SK-N-SH (cell line): ENCODE results near the gene TNNT3. TPM values are rescaled to one million over a fixed set of nuclear protein-coding genes. Genes with fewer than 3 reads are reported as not detected.

Experiments
- CTCF ChIA-PET: fragments of 300-600, 350-600 bp; formaldehyde crosslinking; extraction: SDS; loops from one replicate; lab custom pipeline; 2021; lab: Yijun Ruan, JAX
- POLR2A ChIA-PET: fragments of 350-600 bp; sonication (Branson Sonifier 250); formaldehyde crosslinking; extraction: SDS; loops from one replicate; lab custom pipeline; 2020; ENCODE audit warnings: antibody characterized with exemption, inconsistent platforms; lab: Yijun Ruan, JAX
- DNase-seq: peaks from one replicate; pipeline ENCODE4 v3.0.0; 2012
- H2AFZ ChIP-seq: fragments of 200-600 bp; sonication (generic); 2 replicates; pipeline ENCODE4 v1.8.1; 2016; ENCODE audit warnings: antibody characterized with exemption, mild to moderate bottlenecking, low read depth
- H3F3A ChIP-seq: fragments of 200-600 bp; sonication (generic); replicated peaks from 2 replicates; pipeline ENCODE3; 2016; ENCODE audit warnings: antibody characterized with exemption, mild to moderate bottlenecking; ENCODE audit not compliant: insufficient read depth
- H3K27ac ChIP-seq, 2 experiments: fragments of 200-500 bp in 1 of 2; fragments of 200-600 bp in 1 of 2; sonication (Bioruptor generic) in 1 of 2; sonication (generic), shearing (Covaris generic) in 1 of 2; 2 replicates each; pipeline versions ENCODE4 v1.5.1 to v1.6.1; 2014 to 2016; ENCODE audit warnings: low read depth in 2 of 2, inconsistent platforms in 1 of 2, low read length in 1 of 2, mild to moderate bottlenecking in 1 of 2, mixed read lengths in 1 of 2
- H3K27me3 ChIP-seq: fragments of 200-600 bp; sonication (generic), shearing (Covaris generic); 2 replicates; pipeline ENCODE4 v1.6.1; 2016; ENCODE audit warnings: mixed run types; ENCODE audit not compliant: insufficient read depth
- H3K36me3 ChIP-seq, 2 experiments: fragments of 200-500 bp in 1 of 2; fragments of 200-600 bp in 1 of 2; sonication (Bioruptor generic) in 1 of 2; sonication (generic) in 1 of 2; replicated peaks in 1 of 2; 2 replicates each; pipeline versions ENCODE3 to v1.5.1; 2014 to 2016; ENCODE audit warnings: low read length in 1 of 2, mild to moderate bottlenecking in 1 of 2; ENCODE audit not compliant: insufficient read depth in 2 of 2, control insufficient read depth in 1 of 2
- H3K4me1 ChIP-seq, 2 experiments: fragments of 200-500 bp in 1 of 2; fragments of 200-600 bp in 1 of 2; sonication (Bioruptor generic) in 1 of 2; sonication (generic), shearing (Covaris generic) in 1 of 2; 2 replicates each; pipeline versions ENCODE4 v1.5.1 to v1.6.1; 2014 to 2016; ENCODE audit warnings: low read depth in 1 of 2, low read length in 1 of 2, mixed run types in 1 of 2; ENCODE audit not compliant: insufficient read depth in 2 of 2, control insufficient read depth in 1 of 2
- H3K4me2 ChIP-seq: fragments of 200-600 bp; sonication (generic), shearing (Covaris generic); 2 replicates; pipeline ENCODE4 v1.6.1; 2017; ENCODE audit warnings: mixed run types
- H3K4me3 ChIP-seq, 2 experiments: fragments of 200-500 bp in 1 of 2; fragments of 200-600 bp in 1 of 2; sonication (Bioruptor generic) in 1 of 2; sonication (generic), shearing (Covaris generic) in 1 of 2; 2 replicates each; pipeline versions ENCODE4 v1.5.1 to v1.8.1; 2014 to 2016; ENCODE audit warnings: low read depth in 2 of 2, inconsistent platforms in 1 of 2, low read length in 1 of 2, mild to moderate bottlenecking in 1 of 2, mixed read lengths in 1 of 2, moderate library complexity in 1 of 2
- H3K79me2 ChIP-seq: fragments of 200-600 bp; sonication (generic); 2 replicates; pipeline ENCODE4 v1.8.1; 2017; ENCODE audit warnings: mild to moderate bottlenecking; ENCODE audit not compliant: insufficient read depth
- H3K9ac ChIP-seq: fragments of 200-600 bp; sonication (generic); 2 replicates; pipeline ENCODE4 v1.6.1; 2017; ENCODE audit warnings: mixed run types
- H3K9me2 ChIP-seq: fragments of 200-600 bp; sonication (generic); 2 replicates; pipeline ENCODE4 v1.6.1; 2017; ENCODE audit warnings: mixed run types
- H3K9me3 ChIP-seq: fragments of 200-600 bp; sonication (generic); 2 replicates; pipeline ENCODE4 v1.6.1; 2017; ENCODE audit warnings: mixed run types, mild to moderate bottlenecking, moderate library complexity
- H4K20me1 ChIP-seq: fragments of 200-600 bp; sonication (generic); 2 replicates; pipeline ENCODE4 v1.6.1; 2017; ENCODE audit warnings: mild to moderate bottlenecking, mixed run types; ENCODE audit not compliant: insufficient read depth
- EP300 ChIP-seq, 2 experiments: IDR thresholded peaks; 2 replicates each; pipeline versions ENCODE4 v1.4.0 to v1.6.1; 2012; ENCODE audit warnings: borderline replicate concordance in 1 of 2, low read depth in 1 of 2, low read length in 1 of 2
- FOSL2 ChIP-seq: IDR thresholded peaks from 2 replicates; pipeline ENCODE4 v1.4.0; 2012; ENCODE audit warnings: low read depth, mild to moderate bottlenecking, moderate library complexity, borderline replicate concordance
- FOXJ3 ChIP-seq: sonication (generic); formaldehyde crosslinking; IDR thresholded peaks from 2 replicates; pipeline ENCODE4 v1.5.1; 2020; ENCODE audit warnings: mild to moderate bottlenecking, missing genetic modification reagents
- FOXM1 ChIP-seq: IDR thresholded peaks from 2 replicates; pipeline ENCODE4 v1.4.0; 2012; ENCODE audit warnings: low read depth, mild to moderate bottlenecking
- GABPA ChIP-seq: IDR thresholded peaks from 2 replicates; pipeline ENCODE4 v1.4.0; 2012; ENCODE audit warnings: low read depth, mild to moderate bottlenecking
- MAX ChIP-seq: IDR thresholded peaks from 2 replicates; pipeline ENCODE4 v1.4.0; 2012; ENCODE audit warnings: low read depth
- MEF2A ChIP-seq: IDR thresholded peaks from 2 replicates; pipeline ENCODE4 v1.4.0; 2012; ENCODE audit warnings: low read depth, borderline replicate concordance
- MXI1 ChIP-seq: IDR thresholded peaks from 2 replicates; pipeline ENCODE4 v1.6.1; 2012; ENCODE audit warnings: mild to moderate bottlenecking, low read depth, low read length, improper control_type of control experiment
- RAD21 ChIP-seq: IDR thresholded peaks from 2 replicates; pipeline ENCODE4 v1.6.1; 2012; ENCODE audit warnings: mild to moderate bottlenecking, low read length
- RFX5 ChIP-seq: IDR thresholded peaks from 2 replicates; pipeline ENCODE4 v1.6.1; 2012; ENCODE audit warnings: mild to moderate bottlenecking, improper control_type of control experiment, low read length
- SIN3A ChIP-seq: IDR thresholded peaks from 2 replicates; pipeline ENCODE4 v1.6.1; 2012; ENCODE audit warnings: low read depth, mild to moderate bottlenecking, low read length, moderate library complexity, borderline replicate concordance
- SMC3 ChIP-seq: IDR thresholded peaks from 2 replicates; pipeline ENCODE4 v1.6.1; 2012; ENCODE audit warnings: low read depth, low read length, improper control_type of control experiment
- TEAD4 ChIP-seq: IDR thresholded peaks from 2 replicates; pipeline ENCODE4 v1.4.0; 2012; ENCODE audit warnings: mild to moderate bottlenecking, borderline replicate concordance; ENCODE audit not compliant: insufficient read depth
- YY1 ChIP-seq: IDR thresholded peaks from 2 replicates; pipeline ENCODE4 v1.4.0; 2012; ENCODE audit warnings: low read depth, mild to moderate bottlenecking
- WGBS: methylation state at CpG from one replicate; pipeline ENCODE4 v1.1.6; 2017; ENCODE audit warnings: low lambda C conversion rate; 5-methylcytosine and 5-hydroxymethylcytosine counted together
- polyA plus RNA-seq, 3 experiments: library from polyadenylated mRNA; depleted of rRNA; stranded (reverse); fragments of >200 nt; gene quantifications; 2 replicates each; pipeline ENCODE4 v1.2.3, GENCODE V29; 2012
- TF ChIP-seq, protein P1 (sequence below): fragments of 200-600 bp; sonication (generic); IDR thresholded peaks from 2 replicates; pipeline ENCODE4 v1.6.1; 2017; ENCODE audit warnings: antibody characterized with exemption, mild to moderate bottlenecking, moderate library complexity
- TF ChIP-seq, protein P2 (sequence below): IDR thresholded peaks from 2 replicates; pipeline ENCODE4 v1.4.0; 2012; ENCODE audit warnings: low read depth, borderline replicate concordance
- TF ChIP-seq, protein P3 (sequence below): fragments of 150-350 bp; IDR thresholded peaks from 2 replicates; pipeline ENCODE4 v1.6.1; 2016; ENCODE audit warnings: mild to moderate bottlenecking, low read depth, low read length
- TF ChIP-seq, protein P4 (sequence below): IDR thresholded peaks from 2 replicates; pipeline ENCODE4 v1.4.0; 2012; ENCODE audit warnings: low read depth, borderline replicate concordance
- TF ChIP-seq, protein P5 (sequence below): IDR thresholded peaks from 2 replicates; pipeline ENCODE4; 2012
- TF ChIP-seq, protein P6 (sequence below): fragments of 150-350 bp; IDR thresholded peaks from 2 replicates; pipeline ENCODE4 v1.6.1; 2017; ENCODE audit warnings: antibody characterized with exemption, low read length, low read depth, borderline replicate concordance

TNNT3 gene
- polyA plus RNA-seq, 1 of the 3 experiments (the other 2 are of a cell fraction), result not detected

- Histone ChIP-seq H3F3A (no peaks in the 10 kb centered on the region), H4K20me1 (no peaks in the 10 kb centered on the region), H3K4me2 (no peak overlapping the region), H2AFZ (no peak overlapping the region)
- TF ChIP-seq TEAD4 (no peak), YY1 (no peak), RAD21 (no peak), MAX (no peak), SMC3 (no peak), RFX5 (no peak), EP300 (IDR thresholded peaks at IDR 0.05; ENCODE audit: borderline replicate concordance in 1 of 2, low read depth in 1 of 2, low read length in 1 of 2) (no peak), MXI1 (no peak), FOXJ3 (no peak), MEF2A (no peak), FOSL2 (no peak), GABPA (no peak), SIN3A (no peak), FOXM1 (no peak)
- TF ChIP-seq, protein P1, sequence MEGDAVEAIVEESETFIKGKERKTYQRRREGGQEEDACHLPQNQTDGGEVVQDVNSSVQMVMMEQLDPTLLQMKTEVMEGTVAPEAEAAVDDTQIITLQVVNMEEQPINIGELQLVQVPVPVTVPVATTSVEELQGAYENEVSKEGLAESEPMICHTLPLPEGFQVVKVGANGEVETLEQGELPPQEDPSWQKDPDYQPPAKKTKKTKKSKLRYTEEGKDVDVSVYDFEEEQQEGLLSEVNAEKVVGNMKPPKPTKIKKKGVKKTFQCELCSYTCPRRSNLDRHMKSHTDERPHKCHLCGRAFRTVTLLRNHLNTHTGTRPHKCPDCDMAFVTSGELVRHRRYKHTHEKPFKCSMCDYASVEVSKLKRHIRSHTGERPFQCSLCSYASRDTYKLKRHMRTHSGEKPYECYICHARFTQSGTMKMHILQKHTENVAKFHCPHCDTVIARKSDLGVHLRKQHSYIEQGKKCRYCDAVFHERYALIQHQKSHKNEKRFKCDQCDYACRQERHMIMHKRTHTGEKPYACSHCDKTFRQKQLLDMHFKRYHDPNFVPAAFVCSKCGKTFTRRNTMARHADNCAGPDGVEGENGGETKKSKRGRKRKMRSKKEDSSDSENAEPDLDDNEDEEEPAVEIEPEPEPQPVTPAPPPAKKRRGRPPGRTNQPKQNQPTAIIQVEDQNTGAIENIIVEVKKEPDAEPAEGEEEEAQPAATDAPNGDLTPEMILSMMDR, result no peak
- TF ChIP-seq, protein P2, sequence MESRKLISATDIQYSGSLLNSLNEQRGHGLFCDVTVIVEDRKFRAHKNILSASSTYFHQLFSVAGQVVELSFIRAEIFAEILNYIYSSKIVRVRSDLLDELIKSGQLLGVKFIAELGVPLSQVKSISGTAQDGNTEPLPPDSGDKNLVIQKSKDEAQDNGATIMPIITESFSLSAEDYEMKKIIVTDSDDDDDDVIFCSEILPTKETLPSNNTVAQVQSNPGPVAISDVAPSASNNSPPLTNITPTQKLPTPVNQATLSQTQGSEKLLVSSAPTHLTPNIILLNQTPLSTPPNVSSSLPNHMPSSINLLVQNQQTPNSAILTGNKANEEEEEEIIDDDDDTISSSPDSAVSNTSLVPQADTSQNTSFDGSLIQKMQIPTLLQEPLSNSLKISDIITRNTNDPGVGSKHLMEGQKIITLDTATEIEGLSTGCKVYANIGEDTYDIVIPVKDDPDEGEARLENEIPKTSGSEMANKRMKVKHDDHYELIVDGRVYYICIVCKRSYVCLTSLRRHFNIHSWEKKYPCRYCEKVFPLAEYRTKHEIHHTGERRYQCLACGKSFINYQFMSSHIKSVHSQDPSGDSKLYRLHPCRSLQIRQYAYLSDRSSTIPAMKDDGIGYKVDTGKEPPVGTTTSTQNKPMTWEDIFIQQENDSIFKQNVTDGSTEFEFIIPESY, result no peak
- TF ChIP-seq, protein P3, sequence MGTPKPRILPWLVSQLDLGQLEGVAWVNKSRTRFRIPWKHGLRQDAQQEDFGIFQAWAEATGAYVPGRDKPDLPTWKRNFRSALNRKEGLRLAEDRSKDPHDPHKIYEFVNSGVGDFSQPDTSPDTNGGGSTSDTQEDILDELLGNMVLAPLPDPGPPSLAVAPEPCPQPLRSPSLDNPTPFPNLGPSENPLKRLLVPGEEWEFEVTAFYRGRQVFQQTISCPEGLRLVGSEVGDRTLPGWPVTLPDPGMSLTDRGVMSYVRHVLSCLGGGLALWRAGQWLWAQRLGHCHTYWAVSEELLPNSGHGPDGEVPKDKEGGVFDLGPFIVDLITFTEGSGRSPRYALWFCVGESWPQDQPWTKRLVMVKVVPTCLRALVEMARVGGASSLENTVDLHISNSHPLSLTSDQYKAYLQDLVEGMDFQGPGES, result no peak
- TF ChIP-seq, protein P4, sequence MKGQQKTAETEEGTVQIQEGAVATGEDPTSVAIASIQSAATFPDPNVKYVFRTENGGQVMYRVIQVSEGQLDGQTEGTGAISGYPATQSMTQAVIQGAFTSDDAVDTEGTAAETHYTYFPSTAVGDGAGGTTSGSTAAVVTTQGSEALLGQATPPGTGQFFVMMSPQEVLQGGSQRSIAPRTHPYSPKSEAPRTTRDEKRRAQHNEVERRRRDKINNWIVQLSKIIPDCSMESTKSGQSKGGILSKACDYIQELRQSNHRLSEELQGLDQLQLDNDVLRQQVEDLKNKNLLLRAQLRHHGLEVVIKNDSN, result no peak
- TF ChIP-seq, protein P5, sequence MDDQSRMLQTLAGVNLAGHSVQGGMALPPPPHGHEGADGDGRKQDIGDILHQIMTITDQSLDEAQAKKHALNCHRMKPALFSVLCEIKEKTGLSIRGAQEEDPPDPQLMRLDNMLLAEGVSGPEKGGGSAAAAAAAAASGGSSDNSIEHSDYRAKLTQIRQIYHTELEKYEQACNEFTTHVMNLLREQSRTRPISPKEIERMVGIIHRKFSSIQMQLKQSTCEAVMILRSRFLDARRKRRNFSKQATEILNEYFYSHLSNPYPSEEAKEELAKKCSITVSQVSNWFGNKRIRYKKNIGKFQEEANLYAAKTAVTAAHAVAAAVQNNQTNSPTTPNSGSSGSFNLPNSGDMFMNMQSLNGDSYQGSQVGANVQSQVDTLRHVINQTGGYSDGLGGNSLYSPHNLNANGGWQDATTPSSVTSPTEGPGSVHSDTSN, result no peak
- TF ChIP-seq, protein P6, sequence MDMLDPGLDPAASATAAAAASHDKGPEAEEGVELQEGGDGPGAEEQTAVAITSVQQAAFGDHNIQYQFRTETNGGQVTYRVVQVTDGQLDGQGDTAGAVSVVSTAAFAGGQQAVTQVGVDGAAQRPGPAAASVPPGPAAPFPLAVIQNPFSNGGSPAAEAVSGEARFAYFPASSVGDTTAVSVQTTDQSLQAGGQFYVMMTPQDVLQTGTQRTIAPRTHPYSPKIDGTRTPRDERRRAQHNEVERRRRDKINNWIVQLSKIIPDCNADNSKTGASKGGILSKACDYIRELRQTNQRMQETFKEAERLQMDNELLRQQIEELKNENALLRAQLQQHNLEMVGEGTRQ, result no peak
- TF ChIP-seq, all 33 proteins: peak for 0
- DNase-seq, result peak; percentile 42
- Histone ChIP-seq H3K27ac (no peak overlapping the region), H3K9me3 (no peaks in the 10 kb centered on the region), H3K27me3 (no peaks in the 10 kb centered on the region), H3K36me3 (no peaks in the 10 kb centered on the region), H3K4me1 (peaks cover 0 to 7% of the 10 kb centered on the region in 2 experiments; a peak in 1 of 4 replicates), H3K9ac (no peak overlapping the region), H3K9me2 (no peaks in the 10 kb centered on the region), H3K4me3 (no peak overlapping the region), H3K79me2 (no peaks in the 10 kb centered on the region)
- ChIA-PET CTCF (interaction anchor here (1.4 to 1.5 kb wide), 2 partner anchors 49 to 238 kb away, joined by 3 to 5 read pairs; no protein-coding TSS in a partner anchor), POLR2A (no interaction called here)
- 53% methylated on average over 18 of the region's 18 CpGs for WGBS
Measured at GRCh38 chr11:1931341-1932104, 12.0 kb downstream of the TNNT3 start.
